H1 (cell line): ENCODE results near the gene ACTL7A. TPM values are rescaled to one million over a fixed set of nuclear protein-coding genes. Genes with fewer than 3 reads are reported as not detected.

Experiments used
- CTCF ChIA-PET: fragments of 300-600 bp; sonication (Branson Sonifier 250); formaldehyde crosslinking; loops from one replicate; lab custom pipeline; 2021; ENCODE audit not compliant: partially characterized antibody; lab: Charles Lee
- POLR2A ChIA-PET: fragments of 300-600 bp; sonication (Branson Sonifier 250); formaldehyde crosslinking; loops from one replicate; lab custom pipeline; 2021; ENCODE audit warnings: inconsistent platforms; ENCODE audit not compliant: partially characterized antibody; lab: Charles Lee
- DNase-seq, 2 experiments: peaks; one replicate each; pipeline versions ENCODE4 v3.0.0 to v3.0.0-alpha.2; 2010 to 2022; ENCODE audit warnings: low spot score in 2 of 2, low read depth in 1 of 2, mixed read lengths in 1 of 2
- FAIRE-seq: peaks from 2 replicates; lab custom pipeline; 2011; peaks lifted over from hg19 to GRCh38; lab: Jason Lieb, UNC
- H2AFZ ChIP-seq: 2 replicates; pipeline ENCODE4 v1.8.1; 2012; ENCODE audit warnings: low read length, inconsistent platforms
- H2AK5ac ChIP-seq: 2 replicates; pipeline ENCODE4 v1.6.1; 2013; ENCODE audit warnings: low read depth, low read length
- H2BK120ac ChIP-seq: replicated peaks from 2 replicates; pipeline ENCODE3; 2013; ENCODE audit warnings: low read depth, low read length, inconsistent platforms
- H2BK12ac ChIP-seq: 2 replicates; pipeline ENCODE4 v1.6.1; 2013; ENCODE audit warnings: low read depth, low read length
- H2BK15ac ChIP-seq: 2 replicates; pipeline ENCODE4 v1.6.1; 2013; ENCODE audit warnings: low read length
- H2BK20ac ChIP-seq: 2 replicates; pipeline ENCODE4 v1.6.1; 2013; ENCODE audit warnings: low read length
- H2BK5ac ChIP-seq: 2 replicates; pipeline ENCODE4 v1.6.1; 2013; ENCODE audit warnings: low read depth, low read length
- H3K14ac ChIP-seq: 2 replicates; pipeline ENCODE4 v1.6.1; 2013; ENCODE audit warnings: inconsistent platforms; ENCODE audit not compliant: insufficient read length
- H3K18ac ChIP-seq: 2 replicates; pipeline ENCODE4 v1.6.1; 2013; ENCODE audit warnings: low read length; ENCODE audit errors: extremely low read depth
- H3K23ac ChIP-seq: 2 replicates; pipeline ENCODE4 v1.6.1; 2013; ENCODE audit warnings: inconsistent platforms; ENCODE audit not compliant: insufficient read length
- H3K23me2 ChIP-seq: 2 replicates; pipeline ENCODE4 v1.6.1; 2013; ENCODE audit warnings: low read depth, low read length
- H3K27ac ChIP-seq: 2 replicates; pipeline ENCODE4 v1.6.1; 2011; ENCODE audit warnings: low read depth, low read length, inconsistent platforms
- H3K27me3 ChIP-seq, 4 experiments: replicated peaks in 1 of 4; 1 replicate in 1 of 4; 2 replicates in 3 of 4; pipeline versions ENCODE4 v1.6.1 to v1.8.1; 2011 to 2013; ENCODE audit warnings: low read length in 3 of 4, mild to moderate bottlenecking in 3 of 4, inconsistent platforms in 2 of 4, mixed read lengths in 2 of 4, moderate library complexity in 1 of 4; ENCODE audit not compliant: control insufficient read depth in 3 of 4, insufficient read depth in 3 of 4; ENCODE audit errors: extremely low read depth in 1 of 4
- H3K36me3 ChIP-seq, 4 experiments: 2 replicates each; pipeline versions ENCODE4 v1.6.1 to v1.8.1; 2011 to 2013; ENCODE audit warnings: mild to moderate bottlenecking in 4 of 4, low read length in 3 of 4, moderate library complexity in 2 of 4, control low read depth in 1 of 4, inconsistent platforms in 1 of 4; ENCODE audit not compliant: insufficient read depth in 4 of 4, control insufficient read depth in 2 of 4
- H3K4ac ChIP-seq: replicated peaks from 2 replicates; pipeline ENCODE3; 2013; ENCODE audit warnings: low read length, low read depth, mixed read lengths, inconsistent platforms; ENCODE audit not compliant: insufficient read length
- H3K4me1 ChIP-seq, 4 experiments: replicated peaks in 1 of 4; 1 replicate in 1 of 4; 2 replicates in 3 of 4; pipeline versions ENCODE4 v1.6.1 to v1.8.1; 2011 to 2013; ENCODE audit warnings: low read length in 3 of 4, inconsistent platforms in 2 of 4, mixed read lengths in 1 of 4; ENCODE audit not compliant: insufficient read depth in 4 of 4, control insufficient read depth in 3 of 4
- H3K4me2 ChIP-seq, 2 experiments: 2 replicates each; pipeline versions ENCODE4 v1.6.1 to v1.8.1; 2011 to 2013; ENCODE audit warnings: low read depth in 2 of 2, low read length in 2 of 2, control low read depth in 1 of 2, inconsistent platforms in 1 of 2, mild to moderate bottlenecking in 1 of 2; ENCODE audit not compliant: insufficient read depth in 1 of 2
- H3K4me3 ChIP-seq, 4 experiments: fragments of 200-600, 300-600 bp in 1 of 4; sonication (generic), shearing (Covaris generic), sonication (Bioruptor Twin) in 1 of 4; 2 replicates each; pipeline versions ENCODE4 v1.5.1 to v1.8.1; 2011 to 2016; ENCODE audit warnings: low read length in 4 of 4, low read depth in 3 of 4, control low read depth in 2 of 4, inconsistent platforms in 2 of 4, mild to moderate bottlenecking in 2 of 4, mixed read lengths in 1 of 4, moderate library complexity in 1 of 4; ENCODE audit not compliant: insufficient read depth in 2 of 4; ENCODE audit errors: extremely low read depth in 1 of 4
- H3K56ac ChIP-seq: replicated peaks from 2 replicates; pipeline ENCODE3; 2013; ENCODE audit warnings: low read depth, mild to moderate bottlenecking, mixed read lengths, low read length, inconsistent platforms; ENCODE audit not compliant: insufficient read length
- H3K79me1 ChIP-seq: 2 replicates; pipeline ENCODE4 v1.6.1; 2013; ENCODE audit warnings: low read depth, low read length, control low read depth
- H3K79me2 ChIP-seq, 2 experiments: 2 replicates each; pipeline versions ENCODE4 v1.6.1 to v1.8.1; 2012 to 2013; ENCODE audit warnings: low read length in 2 of 2, mild to moderate bottlenecking in 2 of 2, inconsistent platforms in 1 of 2; ENCODE audit not compliant: insufficient read depth in 2 of 2, control insufficient read depth in 1 of 2
- H3K9ac ChIP-seq, 4 experiments: replicated peaks in 1 of 4; 1 replicate in 1 of 4; 2 replicates in 3 of 4; pipeline versions ENCODE4 v1.6.1 to v1.8.1; 2011 to 2013; ENCODE audit warnings: low read depth in 3 of 4, low read length in 3 of 4, control low read depth in 2 of 4, mild to moderate bottlenecking in 2 of 4, moderate library complexity in 2 of 4, inconsistent platforms in 1 of 4; ENCODE audit errors: extremely low read depth in 1 of 4
- H3K9me3 ChIP-seq, 2 experiments: 2 replicates each; pipeline versions ENCODE4 v1.6.1 to v1.8.1; 2012 to 2013; ENCODE audit warnings: mild to moderate bottlenecking in 2 of 2, moderate library complexity in 2 of 2, control low read depth in 1 of 2, inconsistent platforms in 1 of 2, low read depth in 1 of 2, low read length in 1 of 2, mixed read lengths in 1 of 2; ENCODE audit not compliant: insufficient read depth in 2 of 2
- H4K20me1 ChIP-seq, 2 experiments: replicated peaks in 1 of 2; 2 replicates each; pipeline versions ENCODE3 to v1.8.1; 2011 to 2013; ENCODE audit warnings: inconsistent platforms in 2 of 2, low read length in 2 of 2, mild to moderate bottlenecking in 1 of 2; ENCODE audit not compliant: insufficient read depth in 2 of 2, control insufficient read depth in 1 of 2
- H4K5ac ChIP-seq: 2 replicates; pipeline ENCODE4 v1.6.1; 2013; ENCODE audit warnings: low read length, low read depth, mixed read lengths, inconsistent platforms; ENCODE audit not compliant: insufficient read length
- H4K8ac ChIP-seq: 2 replicates; pipeline ENCODE4 v1.8.0; 2013; ENCODE audit warnings: mild to moderate bottlenecking, moderate library complexity, low read length, inconsistent platforms; ENCODE audit not compliant: insufficient read depth; ENCODE audit errors: extremely low read depth
- H4K91ac ChIP-seq: replicated peaks from 2 replicates; pipeline ENCODE3; 2013; ENCODE audit warnings: low read length, mixed read lengths, inconsistent platforms; ENCODE audit not compliant: insufficient read length
- ASH2L ChIP-seq: fragments of 200-600, 300-600 bp; sonication (generic); IDR thresholded peaks from one replicate; pipeline ENCODE4 v1.7.1; 2017; ENCODE audit warnings: low read length
- BCL11A ChIP-seq, 2 experiments: IDR thresholded peaks; one replicate each; pipeline ENCODE4 v1.6.1; 2011; ENCODE audit warnings: low read depth in 2 of 2, low read length in 2 of 2, mild to moderate bottlenecking in 2 of 2
- BRCA1 ChIP-seq: IDR thresholded peaks from 2 replicates; pipeline ENCODE4 v1.6.1; 2012; ENCODE audit warnings: low read depth, low read length, improper control_type of control experiment
- CEBPB ChIP-seq: IDR thresholded peaks from 2 replicates; pipeline ENCODE4 v1.6.1; 2012; ENCODE audit warnings: low read depth, low read length
- HDAC2 ChIP-seq, 2 experiments: fragments of 300-600 bp in 1 of 2; sonication (generic) in 1 of 2; IDR thresholded peaks; 2 replicates each; pipeline ENCODE4 v1.6.1; 2011 to 2012; ENCODE audit warnings: low read depth in 2 of 2, low read length in 2 of 2, mild to moderate bottlenecking in 2 of 2, moderate library complexity in 2 of 2, borderline replicate concordance in 1 of 2, inconsistent platforms in 1 of 2
- KDM5A ChIP-seq: fragments of 200-600 bp; IDR thresholded peaks from 2 replicates; pipeline ENCODE4 v1.7.1; 2012; ENCODE audit warnings: mild to moderate bottlenecking, low read length, inconsistent platforms, mixed read lengths
- RXRA ChIP-seq: IDR thresholded peaks from 2 replicates; pipeline ENCODE4 v1.6.1; 2011; ENCODE audit warnings: low read depth, mild to moderate bottlenecking, low read length, moderate library complexity; ENCODE audit not compliant: insufficient read depth
- SIN3A ChIP-seq, 2 experiments: IDR thresholded peaks in 1 of 2; conservative IDR thresholded peaks in 1 of 2; 2 replicates each; pipeline ENCODE4 v1.6.1; 2011 to 2012; ENCODE audit warnings: low read length in 2 of 2, improper control_type of control experiment in 1 of 2, low read depth in 1 of 2, mild to moderate bottlenecking in 1 of 2
- SIX5 ChIP-seq: IDR thresholded peaks from 2 replicates; pipeline ENCODE4 v1.6.1; 2011; ENCODE audit warnings: mild to moderate bottlenecking, low read depth, low read length
- TAF7 ChIP-seq: optimal IDR thresholded peaks from 2 replicates; pipeline ENCODE3; 2011; ENCODE audit warnings: low read depth, mild to moderate bottlenecking, inconsistent platforms, low read length, moderate library complexity, borderline replicate concordance
- YY1 ChIP-seq: IDR thresholded peaks from 2 replicates; pipeline ENCODE4 v1.6.1; 2011; ENCODE audit warnings: low read depth, mild to moderate bottlenecking, low read length
- WGBS, 2 experiments: shearing (Covaris generic) in 1 of 2; methylation state at CpG; one replicate each; pipeline versions ENCODE4 v1.1.6 to v1.1.7; 2013 to 2015; ENCODE audit warnings: low lambda C conversion rate in 2 of 2, mixed read lengths in 2 of 2, inconsistent platforms in 1 of 2, low coverage in 1 of 2, missing lambda C conversion rate in 1 of 2; ENCODE audit not compliant: insufficient replicate concordance in 2 of 2, insufficient coverage in 1 of 2, insufficient read length in 1 of 2; ENCODE audit errors: extremely low coverage in 1 of 2, missing lambda C conversion rate in 1 of 2; 5-methylcytosine and 5-hydroxymethylcytosine counted together
- polyA plus RNA-seq, 7 experiments: library from polyadenylated mRNA; depleted of rRNA in 3 of 7; stranded (reverse) in 5 of 7; unstranded in 2 of 7; fragments of >200 nt in 5 of 7; fragments of 200-250 nt in 2 of 7; gene quantifications; 1 replicate in 5 of 7; 2 replicates in 1 of 7; 4 replicates in 1 of 7; pipeline versions ENCODE4 v1.2.1 to v1.2.3, GENCODE V29; 2011 to 2013; ENCODE audit warnings: missing spikeins in 2 of 7, mixed read lengths in 2 of 7
- total RNA-seq: library from RNA; stranded (reverse); fragmentation: NEBNext Ultra II Directional; extraction: Animal tissue kit (Norgen Biotek cat#: 25700); gene quantifications from 2 replicates; pipeline ENCODE4 v1.2.1, GENCODE V29; 2021
- TF ChIP-seq, protein P1 (sequence below): IDR thresholded peaks from 2 replicates; pipeline ENCODE4 v1.6.1; 2012; ENCODE audit warnings: inconsistent platforms

Gene ACTL7A
- total and polyA plus RNA-seq, 2 of the 8 experiments (the other 6 are each of a cell fraction or from before 2014, with no cell fraction given), result not detected

- Histone ChIP-seq H2BK15ac (no peak overlapping the region), H2AK5ac (no peak overlapping the region), H3K79me1 (no peaks in the 10 kb centered on the region), H3K27ac (no peak overlapping the region), H2BK5ac (no peak overlapping the region), H2BK120ac (no peak overlapping the region), H3K4ac (no peak overlapping the region), H3K4me2 (no peak overlapping the region), H3K36me3 (no peaks in the 10 kb centered on the region), H4K20me1 (no peaks in the 10 kb centered on the region), H3K14ac (no peak overlapping the region), H4K91ac (no peak overlapping the region), H3K23ac (no peak overlapping the region), H2BK12ac (no peak overlapping the region), H3K9me3 (no peaks in the 10 kb centered on the region), H4K5ac (no peak overlapping the region), H2AFZ (no peak overlapping the region), H3K4me3 (no peak overlapping the region), H3K4me1 (no peaks in the 10 kb centered on the region), H3K23me2 (no peaks in the 10 kb centered on the region), H3K9ac (no peak overlapping the region), H2BK20ac (no peak overlapping the region), H4K8ac (peak overlapping the region; percentile 77), H3K56ac (no peak overlapping the region), H3K18ac (no peak overlapping the region), H3K27me3 (no peaks in the 10 kb centered on the region), H3K79me2 (no peaks in the 10 kb centered on the region)
- POLR2A ChIA-PET, result interaction anchor here (0.6 kb wide), 1 partner anchor 213 kb away, joined by 4 read pairs; no protein-coding TSS in a partner anchor
- whole genome bisulfite sequencing, 2 experiments, result 91% methylated on average over 57 of the region's 59 CpGs; no CpG with 5 or more reads in 1 of the 2 experiments
- CTCF ChIA-PET, result interaction anchor here (0.6 to 1.5 kb wide), 8 partner anchors 10 to 84 kb away, joined by 3 to 4 read pairs (median 3); no protein-coding TSS in a partner anchor
- FAIRE-seq, result no peak
- DNase-seq, result no peak
- TF ChIP-seq KDM5A, result no peak
- TF ChIP-seq YY1, result no peak
- no peak for TF ChIP-seq TAF7
- TF ChIP-seq CEBPB, result no peak
- no peak for TF ChIP-seq SIN3A (conservative IDR thresholded peaks at IDR 0.05 in 1 of 2, IDR thresholded peaks at IDR 0.05 in 1 of 2; ENCODE audit: low read depth in 1 of 2, low read length in 2 of 2)
- no peak for TF ChIP-seq BCL11A (IDR thresholded peaks at IDR 0.05; ENCODE audit: low read depth in 2 of 2, low read length in 2 of 2)
- TF ChIP-seq HDAC2 (IDR thresholded peaks at IDR 0.05; ENCODE audit: borderline replicate concordance in 1 of 2, low read depth in 2 of 2, low read length in 2 of 2), result no peak
- no peak for TF ChIP-seq ASH2L
- TF ChIP-seq, protein P1, sequence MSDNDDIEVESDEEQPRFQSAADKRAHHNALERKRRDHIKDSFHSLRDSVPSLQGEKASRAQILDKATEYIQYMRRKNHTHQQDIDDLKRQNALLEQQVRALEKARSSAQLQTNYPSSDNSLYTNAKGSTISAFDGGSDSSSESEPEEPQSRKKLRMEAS, result no peak
- TF ChIP-seq SIX5, result no peak
- no peak for TF ChIP-seq RXRA
- no peak for TF ChIP-seq BRCA1
These were observed 7.2 kb upstream of the ACTL7A start for GRCh38 chr9:108854641-108855528.
